ENCODE data around the gene HSPBP1. TPM values are rescaled to one million over a fixed set of nuclear protein-coding genes. Genes with fewer than 3 reads are reported as not detected.
A peak's percentile ranks its signal among the peaks of the same experiment; 100 is the strongest.

The HSPBP1 gene
- total RNA-seq, 1 donor from 2014 or later, result 10.4 TPM

DNA sequence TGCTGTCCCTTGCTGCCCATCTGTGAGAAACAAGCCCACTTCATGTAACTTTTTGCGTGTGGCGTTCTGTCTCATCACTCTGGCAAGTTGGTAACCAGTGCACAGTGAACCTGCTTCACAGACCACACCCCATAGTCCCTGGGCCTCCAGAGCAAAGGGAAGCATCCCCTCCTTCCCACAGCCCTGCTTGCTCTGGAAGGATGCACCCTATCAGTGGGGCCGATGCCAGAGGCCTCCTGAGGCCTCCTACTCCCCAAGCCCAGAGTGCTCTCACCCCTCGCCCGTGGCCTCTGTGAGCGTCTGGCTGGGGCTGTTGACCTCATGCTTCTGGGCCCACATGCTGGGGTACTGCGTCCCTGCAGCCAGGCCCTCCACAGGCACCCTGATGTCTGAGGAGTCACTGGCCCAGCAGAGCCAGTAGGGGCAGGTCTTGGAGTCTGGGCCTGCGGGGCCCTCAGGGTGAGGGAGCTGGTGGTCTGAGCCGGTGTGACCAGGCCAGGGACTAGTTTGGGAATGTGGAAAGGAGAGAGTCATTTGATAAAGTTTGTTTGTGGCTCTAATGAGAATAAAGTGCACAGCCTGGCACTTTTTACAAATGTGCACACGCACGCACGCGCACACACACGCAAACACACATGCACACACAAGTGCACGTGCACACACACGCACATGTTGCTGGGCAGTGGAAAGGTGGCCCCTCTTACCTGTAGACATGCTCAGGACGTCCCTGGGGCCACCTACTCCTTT is 56.4 kb downstream of the HSPBP1 start:
- Histone ChIP-seq H3K9ac (ENCODE audit: low read depth in 1 of 3, low read length in 3 of 3) (no peak overlapping the region), H3K4me1 (ENCODE audit: control insufficient read depth in 3 of 3, insufficient read depth in 3 of 3, low read length in 3 of 3) (no peaks in the 10 kb centered on the region), H3K36me3 (ENCODE audit: control insufficient read depth in 3 of 3, insufficient read depth in 3 of 3, low read length in 3 of 3) (peaks cover 0 to 20% (median 16%) of the 10 kb centered on the region in 3 donors), H3K9me3 (ENCODE audit: control insufficient read depth in 3 of 3, low read length in 3 of 3) (peaks cover 0 to 4% (median 0%) of the 10 kb centered on the region in 3 donors), H3K27me3 (ENCODE audit: control insufficient read depth in 3 of 3, insufficient read depth in 3 of 3, low read length in 3 of 3) (no peaks in the 10 kb centered on the region), H3K27ac (ENCODE audit: low read depth, low read length) (no peak overlapping the region), H3K4me3 (ENCODE audit: low read length in 3 of 3) (no peak overlapping the region)

DNA sequence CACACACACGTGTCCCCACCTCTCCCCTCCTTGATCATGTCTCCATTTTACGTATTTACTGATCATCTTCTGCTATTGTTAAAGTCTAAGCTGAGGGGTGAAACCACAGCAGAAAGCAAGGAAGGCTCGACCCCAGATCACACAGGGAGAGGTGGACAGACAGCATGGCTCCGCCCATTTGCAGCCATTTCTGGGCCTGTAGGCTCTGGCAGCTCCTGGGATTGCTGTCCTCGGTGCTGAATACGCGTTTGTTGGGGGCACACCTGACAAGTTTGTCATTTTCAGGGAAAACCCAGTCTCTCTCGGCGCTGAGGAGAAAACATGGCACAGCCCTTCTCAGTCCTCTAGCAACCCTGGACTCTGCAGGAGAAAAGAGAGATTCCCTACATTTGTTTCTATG is 59.4 kb downstream of the HSPBP1 start:
- peaks cover 0 to 10% (median 3%) of the 10 kb centered on the region in 3 donors for H3K4me1 ChIP-seq (ENCODE audit: control insufficient read depth in 3 of 3, insufficient read depth in 3 of 3, low read length in 3 of 3)
- no peaks in the 10 kb centered on the region for H3K27me3 ChIP-seq (ENCODE audit: control insufficient read depth in 3 of 3, insufficient read depth in 3 of 3, low read length in 3 of 3)
- H3K36me3 ChIP-seq (ENCODE audit: control insufficient read depth in 3 of 3, insufficient read depth in 3 of 3, low read length in 3 of 3), result no peaks in the 10 kb centered on the region
- H3K9ac ChIP-seq (ENCODE audit: low read depth in 1 of 3, low read length in 3 of 3), result no peak overlapping the region
- no peak overlapping the region for H3K4me3 ChIP-seq (ENCODE audit: low read length in 3 of 3)
- H3K27ac ChIP-seq (ENCODE audit: low read depth, low read length), result no peak overlapping the region
- peaks cover 0 to 4% (median 0%) of the 10 kb centered on the region in 3 donors for H3K9me3 ChIP-seq (ENCODE audit: control insufficient read depth in 3 of 3, low read length in 3 of 3)

DNA sequence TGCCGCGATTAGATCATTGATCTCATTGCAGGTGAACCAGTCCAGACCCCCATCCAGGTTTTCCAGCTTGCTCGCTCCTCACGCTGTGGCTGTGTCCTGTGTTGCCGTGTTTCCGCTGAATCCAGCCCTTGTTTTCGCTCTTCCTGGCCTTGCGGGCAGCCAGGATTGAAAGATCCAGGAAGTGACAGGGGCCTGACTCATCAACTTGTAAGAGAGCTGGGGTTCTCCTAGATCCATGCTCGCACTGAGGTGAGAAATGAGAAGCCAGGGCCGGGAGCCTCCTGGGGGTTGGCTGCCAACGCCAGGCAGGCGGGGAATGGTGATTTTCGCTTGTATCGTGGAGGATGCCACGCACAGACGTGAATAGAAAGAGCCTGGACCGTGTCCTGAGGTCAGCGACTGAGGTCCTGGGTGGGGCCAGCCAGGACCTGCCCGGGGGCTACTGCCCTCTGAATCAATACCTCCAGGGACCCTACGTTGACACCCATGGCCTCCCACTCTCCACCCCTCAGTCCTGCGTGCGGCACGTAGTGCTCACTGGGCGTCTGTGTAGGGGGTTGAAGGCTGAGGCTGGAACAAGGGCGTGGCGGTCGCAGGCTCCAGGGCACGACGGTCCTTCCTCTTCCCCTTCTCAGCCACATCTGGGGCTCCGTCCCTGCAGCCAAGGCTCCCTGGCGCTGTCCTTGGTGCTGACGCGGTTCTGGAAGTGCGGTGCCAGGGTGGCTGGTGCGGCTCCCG is 63.3 kb downstream of the HSPBP1 start:
- Histone ChIP-seq H3K4me3 (ENCODE audit: low read length in 3 of 3) (peak overlapping the region; percentile 54 to 67 (median 63)), H3K4me1 (ENCODE audit: control insufficient read depth in 3 of 3, insufficient read depth in 3 of 3, low read length in 3 of 3) (peaks cover 0 to 10% (median 3%) of the 10 kb centered on the region in 3 donors), H3K27ac (ENCODE audit: low read depth, low read length) (peak overlapping the region; percentile 23), H3K27me3 (ENCODE audit: control insufficient read depth in 3 of 3, insufficient read depth in 3 of 3, low read length in 3 of 3) (peaks cover 0 to 13% (median 4%) of the 10 kb centered on the region in 3 donors), H3K9ac (ENCODE audit: low read depth in 1 of 3, low read length in 3 of 3) (peak overlapping the region in 1 of 3 donors; percentile 20), H3K36me3 (ENCODE audit: control insufficient read depth in 3 of 3, insufficient read depth in 3 of 3, low read length in 3 of 3) (no peaks in the 10 kb centered on the region), H3K9me3 (ENCODE audit: control insufficient read depth in 3 of 3, low read length in 3 of 3) (peaks cover 0 to 6% (median 5%) of the 10 kb centered on the region in 3 donors)

DNA sequence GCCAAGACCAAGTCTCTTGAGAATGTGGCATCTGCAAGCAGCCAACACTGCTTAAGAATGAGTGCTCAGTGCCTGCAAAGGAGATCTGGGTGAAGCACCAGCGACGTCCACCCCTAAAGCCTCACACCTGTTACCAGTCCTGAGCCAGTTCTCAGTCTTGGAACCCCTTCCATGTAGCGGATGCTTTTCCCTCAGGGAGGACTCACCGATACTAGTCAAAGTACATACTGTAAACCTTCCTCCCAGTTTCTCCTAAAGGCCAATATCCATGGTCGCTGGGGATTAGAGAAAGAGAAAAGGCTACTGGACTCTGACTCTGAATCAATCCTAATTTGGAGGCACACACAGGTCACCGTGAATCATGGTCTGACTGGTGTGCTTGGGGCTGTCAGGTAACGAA is 66.4 kb downstream of the HSPBP1 start:
- H3K9me3 ChIP-seq (ENCODE audit: control insufficient read depth in 3 of 3, low read length in 3 of 3), result peaks cover 0 to 5% (median 2%) of the 10 kb centered on the region in 3 donors
- no peak overlapping the region for H3K9ac ChIP-seq (ENCODE audit: low read depth in 1 of 3, low read length in 3 of 3)
- H3K27ac ChIP-seq (ENCODE audit: low read depth, low read length), result no peak overlapping the region
- no peak overlapping the region for H3K4me3 ChIP-seq (ENCODE audit: low read length in 3 of 3)
- H3K4me1 ChIP-seq (ENCODE audit: control insufficient read depth in 3 of 3, insufficient read depth in 3 of 3, low read length in 3 of 3), result peaks cover 0 to 10% (median 3%) of the 10 kb centered on the region in 3 donors
- peaks cover 0 to 13% (median 4%) of the 10 kb centered on the region in 3 donors for H3K27me3 ChIP-seq (ENCODE audit: control insufficient read depth in 3 of 3, insufficient read depth in 3 of 3, low read length in 3 of 3)
- H3K36me3 ChIP-seq (ENCODE audit: control insufficient read depth in 3 of 3, insufficient read depth in 3 of 3, low read length in 3 of 3), result no peaks in the 10 kb centered on the region

DNA sequence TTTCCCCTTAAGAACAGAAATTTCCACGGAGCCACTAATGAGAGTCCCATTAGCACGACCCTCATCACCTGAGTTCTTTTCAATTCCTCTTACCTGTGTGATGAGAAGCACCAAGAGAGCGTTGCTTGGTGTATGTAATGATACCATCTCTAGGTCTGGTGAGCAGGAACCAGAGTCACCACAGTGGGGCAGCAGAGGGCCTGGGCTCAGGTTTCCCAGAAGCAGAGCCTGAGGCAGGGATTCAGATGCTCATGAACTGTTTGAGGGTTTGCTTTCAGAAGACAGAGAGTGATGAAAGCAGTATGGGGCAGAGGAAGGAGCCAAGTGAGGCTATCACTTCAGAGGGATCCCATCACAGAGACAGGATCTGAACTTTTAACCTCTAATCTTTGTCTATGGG is 67.5 kb downstream of the HSPBP1 start:
- peaks cover 0 to 10% (median 3%) of the 10 kb centered on the region in 3 donors for H3K4me1 ChIP-seq (ENCODE audit: control insufficient read depth in 3 of 3, insufficient read depth in 3 of 3, low read length in 3 of 3)
- peaks cover 0 to 5% (median 2%) of the 10 kb centered on the region in 3 donors for H3K9me3 ChIP-seq (ENCODE audit: control insufficient read depth in 3 of 3, low read length in 3 of 3)
- no peaks in the 10 kb centered on the region for H3K36me3 ChIP-seq (ENCODE audit: control insufficient read depth in 3 of 3, insufficient read depth in 3 of 3, low read length in 3 of 3)
- peaks cover 0 to 13% (median 4%) of the 10 kb centered on the region in 3 donors for H3K27me3 ChIP-seq (ENCODE audit: control insufficient read depth in 3 of 3, insufficient read depth in 3 of 3, low read length in 3 of 3)
- no peak overlapping the region for H3K9ac ChIP-seq (ENCODE audit: low read depth in 1 of 3, low read length in 3 of 3)
- no peak overlapping the region for H3K4me3 ChIP-seq (ENCODE audit: low read length in 3 of 3)
- no peak overlapping the region for H3K27ac ChIP-seq (ENCODE audit: low read depth, low read length)

Small RNAs within 50 kb of the gene (small RNA-seq; reads per million reads assigned to genes)
- gene MIR6802 (not detected), gene MIR6803 (not detected), gene MIR6804 (not detected)

Other genes with a start within 250 kb of the HSPBP1 start
- gene GP6, start 241.8 kb downstream of the HSPBP1 start, total RNA-seq, result 1.6 TPM
- gene RDH13, start 217.0 kb downstream of the HSPBP1 start, total RNA-seq, result 12.5 TPM
- gene EPS8L1, start 204.2 kb downstream of the HSPBP1 start, total RNA-seq, result 1.0 TPM
- 24.5 TPM for gene PPP1R12C, start 162.5 kb downstream of the HSPBP1 start, total RNA-seq
- gene TNNT1, start 130.9 kb downstream of the HSPBP1 start, total RNA-seq, result 540 TPM
- gene TNNI3, start 122.4 kb downstream of the HSPBP1 start, total RNA-seq, result 4.7 TPM
- gene DNAAF3, start 113.5 kb downstream of the HSPBP1 start, total RNA-seq, result not detected
- gene SYT5, start 99.8 kb downstream of the HSPBP1 start, total RNA-seq, result not detected
- gene PTPRH, start 70.6 kb downstream of the HSPBP1 start, total RNA-seq, result under 0.01 TPM
- 0.52 TPM for gene TMEM86B, start 51.3 kb downstream of the HSPBP1 start, total RNA-seq
- gene PPP6R1, start 21.1 kb downstream of the HSPBP1 start, total RNA-seq, result 11.0 TPM
- gene BRSK1, start 3.9 kb upstream of the HSPBP1 start, total RNA-seq, result 0.52 TPM
- 0.52 TPM for gene TMEM150B, start 45.2 kb upstream of the HSPBP1 start, total RNA-seq
- 8.9 TPM for gene KMT5C, start 59.8 kb upstream of the HSPBP1 start, total RNA-seq
- not detected for gene COX6B2, start 74.6 kb upstream of the HSPBP1 start, total RNA-seq
- not detected for gene GARIN5B, start 83.2 kb upstream of the HSPBP1 start, total RNA-seq
- gene IL11, start 90.4 kb upstream of the HSPBP1 start, total RNA-seq, result not detected
- not detected for gene TMEM190, start 96.7 kb upstream of the HSPBP1 start, total RNA-seq
- gene TMEM238, start 104.2 kb upstream of the HSPBP1 start, total RNA-seq, result not detected
- gene RPL28, start 105.8 kb upstream of the HSPBP1 start, total RNA-seq, result 229 TPM
- 11.0 TPM for gene UBE2S, start 127.7 kb upstream of the HSPBP1 start, total RNA-seq
- not detected for gene SHISA7, start 163.2 kb upstream of the HSPBP1 start, total RNA-seq
- gene ISOC2, start 181.5 kb upstream of the HSPBP1 start, total RNA-seq, result 25.1 TPM
- not detected for gene C19orf85, start 184.6 kb upstream of the HSPBP1 start, total RNA-seq
- 0.52 TPM for gene ZNF628, start 196.5 kb upstream of the HSPBP1 start, total RNA-seq
- gene NAT14, start 205.1 kb upstream of the HSPBP1 start, total RNA-seq, result 8.4 TPM
- 17.7 TPM for gene SSC5D, start 208.3 kb upstream of the HSPBP1 start, total RNA-seq

Data from skeletal muscle tissue (tissue), 5 donors.